Epidermal melanocyte (primary cell): Measurements from ENCODE around the gene CHST1.

Experiments used
- DNase-seq: peaks from one replicate; pipeline ENCODE4 v3.0.0; 2011; ENCODE audit warnings: low spot score; ENCODE audit not compliant: insufficient read length

CHST1 gene

GRCh38 chr11:45674481-45675190, 9.2 kb upstream of the CHST1 start:
- DNase-seq, result no peak

GRCh38 chr11:45673441-45673840, 8.0 kb upstream of the CHST1 start:
- DNase-seq, result no peak

GRCh38 chr11:45672593-45672992, 7.2 kb upstream of the CHST1 start:
- DNase-seq, result no peak

- DNase-seq, result no peak
These were observed 6.1 kb upstream of the CHST1 start for GRCh38 chr11:45671246-45672171.

- DNase-seq, result no peak
These were observed 5.1 kb upstream of the CHST1 start for GRCh38 chr11:45670386-45671135.

- no peak for DNase-seq
These were observed 4.5 kb upstream of the CHST1 start for GRCh38 chr11:45669956-45670355.

- DNase-seq, result no peak
These were observed 3.7 kb upstream of the CHST1 start for GRCh38 chr11:45669146-45669545.

- DNase-seq, result no peak
These were observed 2.7 kb upstream of the CHST1 start for GRCh38 chr11:45667929-45668680.

GRCh38 chr11:45666648-45667642, 1.5 kb upstream of the CHST1 start:
- DNase-seq, result no peak

GRCh38 chr11:45665933-45666647, 668 bp upstream of the CHST1 start:
- no peak for DNase-seq

GRCh38 chr11:45664376-45665205, 831 bp downstream of the CHST1 start:
- DNase-seq, result no peak

GRCh38 chr11:45663486-45664375, 1.7 kb downstream of the CHST1 start:
- no peak for DNase-seq

- no peak for DNase-seq
These were observed 2.5 kb downstream of the CHST1 start for GRCh38 chr11:45662665-45663485.

GRCh38 chr11:45662096-45662664, 3.2 kb downstream of the CHST1 start:
- DNase-seq, result no peak

GRCh38 chr11:45661439-45662055, 3.9 kb downstream of the CHST1 start:
- DNase-seq, result no peak
